Heart left ventricle (tissue), 13 donors: ENCODE results near the gene MCM7.

Source experiments
- POLR2A ChIP-seq, 2 donors: fragments of 450-650 bp; IDR thresholded peaks; one replicate each; pipeline ENCODE4 v1.6.1; 2017; ENCODE audit warnings: antibody characterized with exemption in 2 of 2, mild to moderate bottlenecking in 2 of 2, moderate library complexity in 2 of 2
- TF ChIP-seq, protein P1 (sequence below), 12 donors: fragments of 200-600 bp; sonication (generic) in 4 of 12; IDR thresholded peaks; one replicate each; pipeline versions ENCODE4 v1.5.0 to v1.8.0; 2018 to 2022; ENCODE audit warnings: antibody characterized with exemption in 12 of 12, mild to moderate bottlenecking in 5 of 12
- donor health status: ischemic (EF 13 %, LVEDD 7.1; RV severe dilation, severe dysfunction).
- donor health status: DM: no; HTN: yes; CAD: no.
- donor health status: DM: no; HTN: no; CAD: no.
- donor health status: ischemic (EF 25% LVEDD 6.9; RV normal size, moderate dysfunction).
- donor health status: ischemic (EF 25% LVEDD 5.7; RV mildly dilated, moderate dysfunction).
- donor health status: ischemic (EF 35%, LVEDD 5.7; RV mildly dilated, moderate dysfunction).
- donor health status: nonischemic (EF 11% LVEDD 7.7; RV severe dilation, severe dysfunction).
- donor health status: DM: yes; HTN: yes; CAD: no.
- donor health status: PGD.
- donor health status: ischemic (EF 29% LVEDD 5.4; RV normal size, mild dysfunction).
- donor health status: nonischemic (EF 23%, LVEDD 6.1; RV moderate dilation, normal function).

DNA sequence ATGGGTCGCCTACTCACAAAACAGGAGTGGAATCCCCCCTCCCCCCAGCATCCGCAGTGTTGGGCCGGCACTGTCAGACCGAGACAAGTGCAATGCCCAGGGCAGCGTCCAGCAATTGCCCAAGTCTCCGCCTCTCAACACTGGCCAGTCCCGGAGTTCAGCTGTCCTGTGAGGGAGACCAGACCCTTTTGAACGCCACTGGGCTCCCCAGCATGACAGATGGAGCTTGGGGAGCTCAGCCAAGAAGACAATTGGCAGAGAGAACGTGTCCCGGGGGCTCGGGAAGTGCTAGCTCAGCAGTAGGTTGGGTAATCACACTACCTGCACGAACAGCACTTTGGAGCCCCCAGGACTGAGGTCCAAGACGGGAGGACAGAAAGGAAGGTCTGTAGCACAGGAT, 7.7 kb downstream of the MCM7 start:
- TF ChIP-seq, protein P1, sequence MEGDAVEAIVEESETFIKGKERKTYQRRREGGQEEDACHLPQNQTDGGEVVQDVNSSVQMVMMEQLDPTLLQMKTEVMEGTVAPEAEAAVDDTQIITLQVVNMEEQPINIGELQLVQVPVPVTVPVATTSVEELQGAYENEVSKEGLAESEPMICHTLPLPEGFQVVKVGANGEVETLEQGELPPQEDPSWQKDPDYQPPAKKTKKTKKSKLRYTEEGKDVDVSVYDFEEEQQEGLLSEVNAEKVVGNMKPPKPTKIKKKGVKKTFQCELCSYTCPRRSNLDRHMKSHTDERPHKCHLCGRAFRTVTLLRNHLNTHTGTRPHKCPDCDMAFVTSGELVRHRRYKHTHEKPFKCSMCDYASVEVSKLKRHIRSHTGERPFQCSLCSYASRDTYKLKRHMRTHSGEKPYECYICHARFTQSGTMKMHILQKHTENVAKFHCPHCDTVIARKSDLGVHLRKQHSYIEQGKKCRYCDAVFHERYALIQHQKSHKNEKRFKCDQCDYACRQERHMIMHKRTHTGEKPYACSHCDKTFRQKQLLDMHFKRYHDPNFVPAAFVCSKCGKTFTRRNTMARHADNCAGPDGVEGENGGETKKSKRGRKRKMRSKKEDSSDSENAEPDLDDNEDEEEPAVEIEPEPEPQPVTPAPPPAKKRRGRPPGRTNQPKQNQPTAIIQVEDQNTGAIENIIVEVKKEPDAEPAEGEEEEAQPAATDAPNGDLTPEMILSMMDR (IDR thresholded peaks at IDR 0.05), result no peak
- TF ChIP-seq POLR2A (IDR thresholded peaks at IDR 0.05), result no peak
